GM10248 (cell line): ENCODE results near the gene FANCI.

Source experiments
- CTCF ChIA-PET: fragments of 300-600 bp; sonication (Branson Sonifier 250); formaldehyde crosslinking; extraction: SDS; loops from one replicate; lab custom pipeline; 2021; ENCODE audit warnings: antibody characterized with exemption; lab: Yijun Ruan, JAX
- POLR2A ChIA-PET: fragments of 350-650 bp; sonication (Branson Sonifier 250); formaldehyde crosslinking; extraction: SDS; loops from one replicate; lab custom pipeline; 2020; ENCODE audit warnings: antibody characterized with exemption; lab: Yijun Ruan, JAX
- DNase-seq: peaks from one replicate; pipeline ENCODE4 v3.0.0; 2012; ENCODE audit errors: extremely low spot score
- TF ChIP-seq, protein P1 (sequence below): IDR thresholded peaks from 2 replicates; pipeline ENCODE4 v1.5.1; 2012; ENCODE audit warnings: mild to moderate bottlenecking, low read depth; ENCODE audit errors: extremely low read depth, missing control alignments, control extremely low read depth

Gene FANCI

DNA sequence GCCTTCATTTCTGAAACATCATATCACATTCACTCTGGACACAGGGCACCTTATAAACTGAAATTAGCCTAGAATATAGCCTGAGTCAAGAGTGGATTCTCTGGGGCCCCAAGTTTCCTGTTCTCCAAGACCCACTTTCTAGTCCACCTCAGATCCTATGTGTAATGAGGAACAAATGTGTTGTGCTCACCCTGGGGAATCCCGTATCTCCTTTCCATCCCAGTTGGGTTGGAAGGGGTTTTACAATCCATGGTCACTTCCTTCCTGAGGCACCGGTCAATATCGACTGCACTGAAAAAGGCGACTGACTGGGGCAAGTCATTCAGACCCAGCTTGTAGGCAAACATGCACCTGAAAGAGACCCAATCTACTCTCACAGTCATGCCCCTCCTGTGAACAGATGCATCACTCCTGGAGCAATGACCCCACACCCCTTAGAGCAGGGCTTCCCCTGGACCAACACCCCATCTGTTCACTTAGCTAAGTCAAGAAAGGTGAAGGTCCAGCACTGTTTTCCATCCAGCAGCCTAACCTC is 73.5 kb downstream of the FANCI start:
- TF ChIP-seq, protein P1, sequence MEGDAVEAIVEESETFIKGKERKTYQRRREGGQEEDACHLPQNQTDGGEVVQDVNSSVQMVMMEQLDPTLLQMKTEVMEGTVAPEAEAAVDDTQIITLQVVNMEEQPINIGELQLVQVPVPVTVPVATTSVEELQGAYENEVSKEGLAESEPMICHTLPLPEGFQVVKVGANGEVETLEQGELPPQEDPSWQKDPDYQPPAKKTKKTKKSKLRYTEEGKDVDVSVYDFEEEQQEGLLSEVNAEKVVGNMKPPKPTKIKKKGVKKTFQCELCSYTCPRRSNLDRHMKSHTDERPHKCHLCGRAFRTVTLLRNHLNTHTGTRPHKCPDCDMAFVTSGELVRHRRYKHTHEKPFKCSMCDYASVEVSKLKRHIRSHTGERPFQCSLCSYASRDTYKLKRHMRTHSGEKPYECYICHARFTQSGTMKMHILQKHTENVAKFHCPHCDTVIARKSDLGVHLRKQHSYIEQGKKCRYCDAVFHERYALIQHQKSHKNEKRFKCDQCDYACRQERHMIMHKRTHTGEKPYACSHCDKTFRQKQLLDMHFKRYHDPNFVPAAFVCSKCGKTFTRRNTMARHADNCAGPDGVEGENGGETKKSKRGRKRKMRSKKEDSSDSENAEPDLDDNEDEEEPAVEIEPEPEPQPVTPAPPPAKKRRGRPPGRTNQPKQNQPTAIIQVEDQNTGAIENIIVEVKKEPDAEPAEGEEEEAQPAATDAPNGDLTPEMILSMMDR, result no peak
- no peak for DNase-seq
- POLR2A ChIA-PET, result no interaction called here
- CTCF ChIA-PET, result interaction anchor here (1.0 to 1.6 kb wide), 6 partner anchors 10 to 110 kb away, joined by 3 to 5 read pairs (median 4); no protein-coding TSS in a partner anchor

GRCh38 chr15:89319678-89320077 is 75.9 kb downstream of the FANCI start:
- POLR2A ChIA-PET, result no interaction called here

GRCh38 chr15:89320200-89320599 is 76.4 kb downstream of the FANCI start:
- no peak for DNase-seq
- CTCF ChIA-PET, result interaction anchor here (0.8 to 1.4 kb wide), 2 partner anchors 10 to 15 kb away, joined by 4 read pairs; no protein-coding TSS in a partner anchor
- TF ChIP-seq, protein P1, result no peak
- POLR2A ChIA-PET, result no interaction called here

More at GRCh38 chr15:89319678-89320077, 75.9 kb downstream of the FANCI start:
- DNase-seq, result no peak
- TF ChIP-seq, protein P1, result no peak
- CTCF ChIA-PET, result interaction anchor here (0.8 to 1.4 kb wide), 2 partner anchors 10 to 14 kb away, joined by 4 read pairs; no protein-coding TSS in a partner anchor

DNA sequence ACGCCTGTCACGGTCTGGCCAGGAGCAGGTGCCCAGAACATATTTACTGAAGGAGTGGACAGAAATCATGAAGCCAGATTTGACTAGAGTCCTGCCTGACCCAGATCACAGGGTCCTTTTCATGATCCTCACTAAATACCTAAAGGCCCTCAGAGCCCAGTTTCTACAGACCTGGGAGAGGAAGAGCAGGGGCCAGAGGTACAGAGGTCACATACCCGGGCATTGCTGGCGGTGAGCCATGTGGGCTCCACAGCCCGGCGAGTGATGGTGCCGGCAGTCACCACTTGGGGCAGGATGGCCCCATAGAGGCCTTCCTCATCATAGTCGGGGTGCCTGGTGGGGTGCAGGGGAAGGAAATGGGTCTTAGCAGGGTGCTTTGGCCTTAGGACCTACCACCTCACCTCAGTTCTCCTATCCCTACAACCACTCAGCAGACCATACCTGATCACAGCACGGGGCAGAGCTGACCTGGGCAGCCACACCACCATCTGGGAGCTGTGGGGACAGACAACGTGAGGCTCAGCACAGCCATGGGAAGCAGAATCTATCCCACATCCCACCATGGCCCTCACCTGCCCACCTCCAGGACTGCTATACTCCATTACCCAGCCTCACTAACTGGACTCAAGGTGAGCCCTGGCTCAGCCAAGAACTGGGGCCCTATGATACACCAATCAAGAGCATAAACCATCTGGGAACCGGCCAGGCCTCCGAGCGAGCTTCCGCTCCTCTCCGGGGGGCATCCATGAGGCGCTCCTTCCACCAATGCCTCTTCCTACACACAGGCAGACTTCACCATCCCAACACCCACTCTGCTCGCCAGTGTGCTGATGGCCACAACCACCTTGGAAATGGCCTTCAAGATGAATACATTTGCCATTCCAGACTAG is 78.0 kb downstream of the FANCI start:
- DNase-seq, result no peak
- ChIA-PET POLR2A (no interaction called here), CTCF (interaction anchor here (0.9 to 3.4 kb wide), 4 partner anchors 11 to 114 kb away, joined by 3 to 12 read pairs (median 4); no protein-coding TSS in a partner anchor)
- TF ChIP-seq, protein P1, result no peak

- TF ChIP-seq, protein P1, result no peak
- DNase-seq, result no peak
- CTCF ChIA-PET, result interaction anchor here (1.1 to 3.4 kb wide), 3 partner anchors 9 to 36 kb away, joined by 4 to 12 read pairs (median 5); no protein-coding TSS in a partner anchor
- POLR2A ChIA-PET, result no interaction called here
Observed at GRCh38 chr15:89322822-89323221, 79.0 kb downstream of the FANCI start.

DNA sequence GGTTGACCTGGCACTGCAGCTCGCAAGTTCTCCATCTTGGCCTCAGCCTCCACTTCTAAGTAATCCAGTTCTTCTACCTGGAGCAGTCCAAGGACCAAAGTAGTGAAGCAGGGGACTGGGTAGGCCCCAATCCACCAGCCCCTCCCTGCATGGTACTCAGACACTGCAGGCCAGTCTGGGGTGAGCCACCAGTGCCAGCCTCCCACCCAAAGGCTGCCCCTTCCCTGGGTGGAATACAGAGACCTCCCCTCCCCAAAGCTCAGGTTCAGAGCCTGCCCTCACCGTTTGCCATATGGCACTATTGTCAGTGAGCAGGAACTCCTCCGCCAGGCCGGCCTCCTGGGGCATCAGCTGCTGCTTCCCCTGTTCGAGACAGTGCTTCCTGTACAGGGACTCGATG is 80.0 kb downstream of the FANCI start:
- CTCF ChIA-PET, result interaction anchor here (0.6 to 3.4 kb wide), 5 partner anchors 9 to 35 kb away, joined by 3 to 12 read pairs (median 5); no protein-coding TSS in a partner anchor
- TF ChIP-seq, protein P1, result no peak
- no peak for DNase-seq
- POLR2A ChIA-PET, result no interaction called here
